HG03066 (cell line): ENCODE results near the gene ANXA4.

Experiments
- ATAC-seq: cut with Tn5 transposase; IDR thresholded peaks from one replicate; pipeline ENCODE4 v1.9.1; 2021; ENCODE audit warnings: low read depth; ENCODE audit not compliant: unreplicated experiment

ANXA4 gene

GRCh38 chr2:69741575-69742321, at the start of gene ANXA4:
TSS of gene ANXA4 (plus strand) at chr2:69742134. CDS start at chr2:69781566, 39,432 bp downstream.
- ATAC-seq: peak; percentile 89

DNA sequence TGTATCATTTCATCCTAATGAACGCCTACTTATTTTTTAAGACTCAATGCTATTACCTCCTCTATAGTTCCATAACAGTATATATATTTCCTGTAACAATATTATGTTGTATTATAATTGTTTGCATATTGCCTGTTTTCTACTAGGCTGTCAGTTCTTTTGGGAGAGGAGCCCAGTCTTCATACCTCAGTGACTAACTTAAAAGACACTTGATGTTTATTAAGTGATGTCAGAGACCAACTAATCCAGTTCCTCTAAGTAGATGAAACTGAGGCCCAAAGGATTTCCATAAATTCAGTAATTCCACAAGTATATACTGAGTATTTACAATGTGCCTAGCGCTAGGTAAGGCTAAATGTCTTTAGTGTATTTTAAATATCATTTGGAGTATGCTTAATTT, 49.5 kb upstream of the ANXA4 start:
- no peak for ATAC-seq

DNA sequence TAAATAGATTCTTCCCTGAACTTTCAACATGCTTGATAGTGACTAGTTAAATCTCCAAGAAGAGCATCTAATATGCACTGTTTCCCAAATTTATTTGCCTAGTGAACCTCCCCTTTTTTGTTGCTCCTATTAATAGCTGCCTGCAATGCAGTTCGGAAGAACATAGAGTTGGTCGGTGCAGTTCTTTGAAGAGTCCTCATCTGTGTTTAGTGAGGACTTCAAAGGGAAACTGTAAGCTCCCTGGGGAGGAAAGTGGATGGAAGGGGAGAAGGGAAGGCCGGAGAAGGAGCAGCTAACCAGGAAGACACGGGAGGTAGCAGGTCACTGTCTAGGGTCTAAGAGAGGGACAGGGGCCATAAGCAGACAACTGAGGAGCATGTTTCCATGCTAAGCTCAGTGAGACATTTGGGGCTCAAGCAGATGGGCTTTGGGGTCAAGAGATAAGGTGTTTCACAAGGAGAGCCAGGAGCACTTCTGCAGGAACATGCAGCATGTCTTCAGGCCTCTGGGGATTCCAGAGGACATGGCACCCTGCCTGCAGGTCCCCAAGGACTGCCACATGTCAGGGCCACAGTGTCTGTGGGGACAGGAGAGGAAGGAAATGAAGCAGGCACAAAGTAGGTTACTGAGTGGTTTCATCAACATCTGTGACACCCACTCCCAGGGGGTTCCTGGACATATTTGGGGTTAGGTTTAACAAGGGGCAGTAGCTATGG, 48.7 kb upstream of the ANXA4 start:
- ATAC-seq: no peak

DNA sequence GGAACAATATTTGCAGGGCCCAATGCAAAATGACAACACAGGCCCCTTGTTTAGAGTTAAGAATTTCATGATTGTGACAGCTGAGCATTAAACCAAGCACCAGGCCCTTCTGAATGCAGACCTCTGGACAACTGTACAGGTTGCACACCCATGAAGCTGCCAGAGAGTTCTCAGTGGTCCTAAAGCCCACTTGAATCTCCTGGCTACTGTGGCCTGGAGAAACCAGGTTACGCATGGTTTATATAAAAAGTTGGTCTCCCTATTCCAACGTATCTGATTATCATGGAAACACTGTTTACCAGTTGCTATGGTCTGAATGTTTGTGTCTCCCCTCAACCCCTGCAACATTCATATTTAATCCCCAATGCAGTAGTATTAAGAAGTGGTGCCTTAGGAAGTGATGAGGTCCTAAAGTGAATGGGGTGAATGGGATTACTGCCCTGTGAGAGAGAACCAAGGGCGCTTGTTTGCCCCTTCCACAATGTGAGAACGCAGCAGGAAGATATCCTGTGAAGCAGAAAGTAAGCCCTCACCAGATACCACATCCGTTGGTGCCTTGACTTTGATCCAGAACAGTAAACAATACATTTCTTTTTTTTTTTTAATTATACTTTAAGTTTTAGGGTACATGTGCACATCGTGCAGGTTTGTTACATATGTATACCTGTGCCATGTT, 48.0 kb upstream of the ANXA4 start:
- no peak for ATAC-seq

DNA sequence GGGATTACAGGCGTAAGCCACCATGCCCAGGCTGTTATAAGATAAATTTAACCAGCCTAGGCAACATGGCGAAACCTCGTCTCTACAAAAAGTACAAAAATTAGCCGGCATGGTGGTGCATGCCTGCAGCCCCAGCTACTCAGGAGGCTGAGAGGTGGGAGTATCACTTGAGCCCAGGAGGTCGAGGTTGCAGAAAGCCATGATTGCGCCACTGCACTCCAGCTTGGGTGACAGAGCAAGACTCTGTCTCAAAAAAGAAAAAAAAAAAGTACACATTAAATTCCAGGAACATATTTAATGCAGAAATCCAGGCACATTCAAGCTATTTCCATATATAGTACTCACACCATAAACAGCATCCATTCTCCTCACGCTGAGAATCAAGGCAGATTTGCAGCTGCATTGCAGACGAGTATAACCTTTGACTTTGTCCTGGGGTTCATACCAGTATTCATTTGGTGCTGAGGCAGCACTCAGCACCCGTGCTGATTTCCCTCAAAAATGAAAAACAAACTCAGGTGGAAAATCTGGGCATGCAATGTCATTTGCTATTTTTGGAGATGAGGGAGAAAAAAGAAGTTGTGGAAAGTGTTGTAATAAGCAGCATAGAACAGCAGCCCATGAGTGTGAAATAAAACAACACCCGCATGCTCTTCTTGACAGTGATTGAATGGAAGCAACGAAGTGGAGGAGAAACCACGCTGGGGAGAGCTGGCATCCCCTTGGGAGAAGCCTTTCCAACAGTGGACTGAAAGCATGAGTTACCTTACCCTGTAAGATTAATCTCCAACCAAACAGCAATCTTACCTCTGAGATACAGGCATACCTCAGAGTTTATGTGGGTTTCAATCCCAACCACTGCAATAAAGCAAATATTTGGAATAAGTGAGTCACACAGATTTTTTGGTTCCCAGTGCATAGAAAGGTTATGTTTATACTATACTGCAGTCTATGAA, 46.8 kb upstream of the ANXA4 start:
- no peak for ATAC-seq

GRCh38 chr2:69695850-69696216, 46.1 kb upstream of the ANXA4 start:
- ATAC-seq: no peak

DNA sequence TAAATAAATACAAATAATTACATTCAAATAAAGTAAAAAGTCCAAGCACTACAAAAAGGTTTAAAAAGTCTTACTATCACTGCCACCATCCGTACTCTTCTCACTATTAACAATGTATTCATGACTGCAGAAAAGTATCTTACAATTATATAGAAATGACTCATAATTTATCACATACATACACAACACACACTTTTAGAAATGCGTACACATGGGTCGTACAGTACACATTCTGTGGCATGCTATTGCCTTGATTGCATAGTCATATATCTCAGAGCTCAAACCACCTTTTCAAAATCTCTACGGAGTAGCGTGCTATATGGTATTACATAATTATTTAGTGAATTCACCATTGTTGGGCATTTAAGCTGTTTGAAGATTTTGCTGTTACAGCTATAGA, 41.6 kb upstream of the ANXA4 start:
- ATAC-seq: no peak

GRCh38 chr2:69701100-69701945, 40.6 kb upstream of the ANXA4 start:
- ATAC-seq: no peak

GRCh38 chr2:69703189-69703588, 38.7 kb upstream of the ANXA4 start:
- no peak for ATAC-seq

- no peak for ATAC-seq
These were observed 37.5 kb upstream of the ANXA4 start for GRCh38 chr2:69704446-69704845.

DNA sequence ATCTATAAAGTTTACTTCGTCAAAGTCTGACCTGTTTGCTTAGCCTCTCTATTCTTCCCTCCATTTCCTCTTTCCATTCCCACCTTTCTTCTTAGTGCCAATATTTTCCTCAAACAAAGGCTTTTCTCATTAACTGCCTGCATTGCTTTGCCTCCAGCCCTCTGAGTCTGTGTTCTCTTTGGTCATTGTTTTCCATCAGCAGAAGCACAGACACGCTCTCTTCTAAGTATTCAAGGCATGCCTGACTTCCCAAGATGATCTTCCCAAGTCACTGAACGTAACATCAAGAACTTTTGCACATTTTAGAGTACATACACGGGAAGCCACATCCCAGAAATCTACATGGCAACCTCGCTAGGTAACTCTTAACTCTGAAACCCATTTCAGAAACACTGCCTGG, 32.6 kb upstream of the ANXA4 start:
- no peak for ATAC-seq

- ATAC-seq: no peak
These were observed 30.0 kb upstream of the ANXA4 start for GRCh38 chr2:69711971-69712370.

GRCh38 chr2:69714024-69714423, 27.9 kb upstream of the ANXA4 start:
- no peak for ATAC-seq

DNA sequence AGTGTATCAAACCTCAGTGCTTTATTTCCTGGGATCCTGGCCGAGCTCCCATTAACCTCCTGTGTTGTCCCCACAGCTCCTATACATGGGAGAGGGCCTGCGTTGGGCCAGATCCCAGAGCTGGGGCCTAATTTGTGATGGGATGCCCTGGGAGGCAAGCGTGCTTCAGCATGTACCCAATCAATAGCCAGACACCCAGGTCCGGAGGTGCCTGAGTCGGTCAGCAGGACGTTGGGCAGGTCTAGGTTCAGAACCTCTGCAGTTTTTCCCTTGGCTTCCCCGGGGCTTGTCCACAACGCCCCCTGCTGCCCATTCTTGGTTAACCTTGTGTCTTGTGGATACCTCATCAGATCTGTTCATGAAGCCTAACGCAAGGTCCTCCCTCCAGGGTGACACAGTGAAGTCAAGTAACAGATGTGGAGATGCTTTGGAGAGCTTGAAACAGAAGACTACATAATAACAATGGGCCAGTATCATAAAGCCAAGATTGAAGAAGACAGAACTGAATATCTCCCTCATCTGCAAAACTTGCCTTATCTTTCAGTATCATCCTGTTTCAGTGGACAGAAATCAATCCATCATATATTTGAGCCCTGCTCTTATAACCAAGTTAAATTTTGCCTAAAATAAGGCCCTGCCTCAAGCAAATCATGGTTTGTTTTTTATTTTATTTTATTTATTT, 27.3 kb upstream of the ANXA4 start:
- peak; percentile 83 for ATAC-seq

DNA sequence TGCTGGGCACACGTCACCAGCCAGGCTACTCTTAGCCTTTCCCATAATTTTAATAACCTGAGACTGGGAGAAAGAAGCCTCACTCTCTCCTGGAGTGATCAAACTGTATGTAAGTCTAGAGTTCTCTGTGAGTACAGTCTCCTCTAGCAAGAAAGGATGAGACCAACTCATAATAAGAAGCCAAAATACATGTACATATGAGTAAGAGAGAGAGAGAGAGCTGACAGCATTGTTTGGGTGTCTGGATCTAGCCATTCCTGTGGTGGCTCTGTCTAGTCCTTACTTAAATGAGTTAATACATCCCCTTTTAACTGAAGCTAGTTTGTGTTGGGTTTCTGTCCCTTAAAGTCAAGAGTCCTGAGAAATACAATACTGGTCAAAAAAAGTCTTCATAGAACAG, 26.0 kb upstream of the ANXA4 start:
- no peak for ATAC-seq

DNA sequence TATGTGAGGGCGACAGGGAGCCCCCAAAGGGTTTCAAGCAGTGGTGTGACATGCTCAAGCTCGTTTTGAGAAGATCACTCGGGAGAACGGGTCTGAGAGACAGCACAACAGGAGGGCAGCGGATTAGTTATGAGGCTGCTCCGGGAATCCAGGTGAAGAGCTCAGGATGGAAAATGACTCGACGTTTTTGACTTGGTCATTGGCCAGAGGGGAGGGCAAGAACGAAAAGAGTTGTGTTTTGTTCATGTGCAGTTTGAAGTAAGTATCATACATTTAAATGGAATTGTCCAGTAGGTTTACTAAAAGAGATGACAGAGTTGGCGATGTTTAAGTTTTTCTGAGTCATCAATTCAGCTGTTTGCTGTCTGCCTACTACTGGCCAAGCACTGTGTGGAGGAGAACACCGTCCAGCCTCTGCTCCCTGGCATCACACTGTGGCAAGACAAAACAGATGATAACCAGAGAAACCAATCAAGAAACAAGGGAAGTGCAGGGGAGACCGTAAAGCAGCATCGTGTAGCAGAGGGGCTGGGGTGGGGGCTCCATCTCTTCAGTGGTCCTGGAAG, 25.3 kb upstream of the ANXA4 start:
- ATAC-seq: no peak

DNA sequence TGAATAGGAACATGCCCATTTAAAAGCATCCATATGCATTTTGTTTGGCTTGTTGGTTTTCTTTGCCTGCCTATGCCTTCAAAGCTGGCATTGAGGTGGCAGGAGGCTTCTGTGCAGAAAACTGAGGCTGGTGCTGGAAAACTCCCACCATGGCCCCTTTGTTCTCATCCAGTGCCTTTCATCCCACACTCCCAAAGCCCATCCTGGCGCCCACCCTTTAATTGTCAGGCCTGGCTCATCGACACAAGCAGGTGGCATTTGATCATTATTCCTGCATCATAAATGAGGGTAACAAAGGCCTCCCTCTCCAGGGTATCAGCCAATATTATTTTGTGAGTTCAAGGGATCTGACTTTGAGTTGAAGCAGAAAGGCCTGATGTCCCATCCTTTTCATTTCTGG, 24.7 kb upstream of the ANXA4 start:
- no peak for ATAC-seq

- ATAC-seq: no peak
These were observed 24.1 kb upstream of the ANXA4 start for GRCh38 chr2:69717861-69718273.
